Urinary bladder (tissue), 4 donors: ENCODE data around the gene MRPL10. TPM values are rescaled to one million over a fixed set of nuclear protein-coding genes. Genes with fewer than 3 reads are reported as not detected.
A peak's percentile ranks its signal among the peaks of the same experiment; 100 is the strongest.

Experiments
- DNase-seq: peaks from one replicate; pipeline ENCODE4 v3.0.0-alpha.2; 2015; ENCODE audit errors: extremely low spot score
- H3K27ac ChIP-seq: one replicate; pipeline ENCODE4 v1.5.1; 2013; ENCODE audit warnings: low read depth, mild to moderate bottlenecking, moderate library complexity
- H3K36me3 ChIP-seq: one replicate; pipeline ENCODE4 v1.6.1; 2013; ENCODE audit warnings: mild to moderate bottlenecking, moderate library complexity; ENCODE audit not compliant: insufficient read depth
- H3K4me1 ChIP-seq: one replicate; pipeline ENCODE4 v1.6.1; 2013; ENCODE audit warnings: mild to moderate bottlenecking, moderate library complexity; ENCODE audit not compliant: insufficient read depth
- H3K4me3 ChIP-seq: one replicate; pipeline ENCODE4 v1.5.1; 2013; ENCODE audit warnings: low read depth, low read length
- WGBS: extraction: QIAGEN DNeasy Blood & Tissue Kit; methylation state at CpG from one replicate; pipeline ENCODE4 v1.1.7; 2013; 5-methylcytosine and 5-hydroxymethylcytosine counted together
- polyA plus RNA-seq: library from polyadenylated mRNA; stranded (reverse); fragments of 200-250 nt; gene quantifications from one replicate; pipeline ENCODE4 v1.2.3, GENCODE V29; 2013
- total RNA-seq: library from RNA; depleted of rRNA; stranded (reverse); fragments of >200 nt; gene quantifications from one replicate; pipeline ENCODE4 v1.2.3, GENCODE V29; 2014
- donor health status: healthy with polysubstance abuse.
- donor health status: healthy.

The MRPL10 gene
- 8.5 TPM for total RNA-seq
- polyA plus RNA-seq: 80.9 TPM

DNA sequence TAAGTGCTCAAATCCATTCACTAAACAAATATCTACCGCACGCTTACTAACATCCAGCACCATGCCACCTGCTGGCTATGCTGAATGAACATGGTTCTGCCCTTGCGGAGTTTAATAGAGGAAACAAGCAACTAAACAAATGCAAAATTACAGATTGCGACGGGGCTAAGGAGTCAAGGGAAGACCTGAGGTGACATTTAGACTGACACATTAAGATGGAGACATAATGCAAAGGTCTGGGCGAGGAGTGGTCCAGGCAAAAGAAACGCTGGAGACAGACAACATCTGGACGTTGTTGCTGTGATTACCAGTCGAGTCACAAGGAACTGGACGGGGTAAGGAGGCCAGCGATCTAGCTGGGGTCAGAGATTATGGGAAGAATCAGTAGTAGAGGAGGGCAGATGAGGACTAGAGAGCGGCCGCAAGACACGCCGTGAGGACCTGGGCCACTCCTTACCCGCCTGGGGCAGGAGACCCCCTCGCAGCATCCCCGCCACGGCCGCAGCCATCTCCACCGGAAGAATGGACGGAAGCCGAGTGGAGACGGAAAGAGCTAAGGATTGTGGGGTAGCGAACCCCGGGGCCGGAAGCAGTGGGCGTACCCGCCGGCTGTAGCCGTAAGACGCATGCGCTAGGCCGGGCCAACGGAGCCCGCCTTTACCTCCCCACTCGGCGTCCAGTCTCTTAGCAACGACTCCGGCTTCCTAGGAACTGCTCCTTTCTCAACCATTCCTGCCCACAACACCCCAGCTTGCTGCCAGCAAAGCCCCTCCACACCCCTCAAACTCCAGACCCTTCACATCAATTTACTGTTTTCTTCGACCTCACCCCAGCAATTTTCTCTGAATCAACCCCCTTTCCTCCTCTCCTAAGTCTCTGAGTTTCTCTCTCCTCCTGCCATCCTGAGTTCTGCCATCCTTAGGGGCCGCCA, at the start of gene MRPL10, which contains the start of gene LRRC46:
Gene MRPL10 (minus strand): TSS at position 539 of the 931 bp plus-strand sequence. CDS start 30 bp downstream, at position 509.
Gene LRRC46 (plus strand): TSS at position 668 of the 931 bp plus-strand sequence. CDS start 320 bp downstream, outside the sequence.
- Histone ChIP-seq H3K4me1 (no peaks in the 10 kb centered on the region), H3K4me3 (peak within 1 kb of the TSS; percentile 51), H3K27ac (peak within 1 kb of the TSS; percentile 43), H3K36me3 (peaks cover 8% of the 10 kb centered on the region)
- DNase-seq: peak; percentile 91
- under 1% methylated on average over 42 of the region's 42 CpGs for WGBS

DNA sequence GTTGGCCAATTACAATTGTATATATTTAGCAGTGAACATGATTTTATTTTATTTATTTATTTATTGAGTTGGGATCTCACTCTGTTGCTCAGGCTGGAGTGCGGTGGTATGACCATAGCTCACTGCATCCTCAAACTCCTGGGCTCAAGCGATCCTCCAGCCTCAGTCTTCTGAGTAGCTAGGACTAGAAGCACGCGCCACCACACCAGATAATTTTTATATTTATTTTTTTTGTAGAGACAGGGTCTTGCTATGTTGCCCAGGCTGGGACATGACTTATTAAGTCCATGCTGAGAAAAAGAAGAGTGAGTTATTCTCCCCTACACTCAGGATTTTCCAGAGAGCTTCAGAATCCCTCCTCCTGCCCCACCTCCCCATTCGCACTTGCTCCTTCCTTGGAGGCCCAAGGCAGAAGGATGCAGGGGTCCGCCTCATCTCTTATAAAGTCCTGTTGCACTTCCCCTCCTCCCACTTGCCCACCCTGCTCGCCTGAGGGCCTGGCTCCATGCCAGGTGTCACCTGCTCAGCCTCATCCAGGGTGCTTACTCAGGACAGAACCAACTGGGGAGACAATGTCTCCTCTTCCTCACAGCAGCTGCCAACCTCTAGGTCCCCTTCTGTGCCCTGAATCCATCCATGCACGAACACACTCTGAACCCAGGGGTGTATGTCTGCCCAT, 48.6 kb upstream of the MRPL10 start:
- H3K4me3 ChIP-seq: no peak overlapping the region
- no peak overlapping the region for H3K27ac ChIP-seq
- WGBS: 83% methylated on average over 8 of the region's 8 CpGs
- H3K4me1 ChIP-seq: peaks cover 2% of the 10 kb centered on the region
- no peak for DNase-seq
- no peaks in the 10 kb centered on the region for H3K36me3 ChIP-seq

DNA sequence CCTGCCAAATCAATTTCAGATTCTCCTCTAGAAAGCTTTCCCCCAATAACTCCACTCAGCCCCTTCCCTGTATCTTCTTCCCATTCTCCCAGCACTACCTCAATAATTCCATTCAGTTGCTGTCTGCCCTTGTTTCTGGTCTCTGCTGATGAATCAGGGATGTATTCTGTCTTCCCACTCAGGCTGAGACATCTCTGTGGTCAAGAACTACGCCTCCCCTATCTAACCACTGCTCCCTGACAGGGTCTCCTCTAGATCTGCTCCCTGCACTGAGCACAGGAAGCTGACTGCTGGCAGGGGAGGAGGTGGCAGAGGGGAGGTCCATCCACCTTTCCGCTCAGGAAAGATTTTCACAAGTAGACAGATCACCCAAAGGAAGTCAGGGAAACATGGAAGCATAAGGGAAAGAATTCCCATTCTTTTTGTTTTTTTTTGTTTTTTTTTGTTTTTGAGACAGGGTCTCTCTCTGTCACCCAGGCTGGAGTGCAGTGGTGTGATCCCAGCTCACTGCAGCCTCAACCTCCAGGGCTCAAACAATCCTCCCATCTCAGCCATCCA, 47.8 kb upstream of the MRPL10 start:
- H3K4me3 ChIP-seq: no peak overlapping the region
- WGBS: 56% methylated on average over 2 of the region's 2 CpGs
- DNase-seq: no peak
- peaks cover 2% of the 10 kb centered on the region for H3K4me1 ChIP-seq
- H3K27ac ChIP-seq: no peak overlapping the region
- H3K36me3 ChIP-seq: no peaks in the 10 kb centered on the region

DNA sequence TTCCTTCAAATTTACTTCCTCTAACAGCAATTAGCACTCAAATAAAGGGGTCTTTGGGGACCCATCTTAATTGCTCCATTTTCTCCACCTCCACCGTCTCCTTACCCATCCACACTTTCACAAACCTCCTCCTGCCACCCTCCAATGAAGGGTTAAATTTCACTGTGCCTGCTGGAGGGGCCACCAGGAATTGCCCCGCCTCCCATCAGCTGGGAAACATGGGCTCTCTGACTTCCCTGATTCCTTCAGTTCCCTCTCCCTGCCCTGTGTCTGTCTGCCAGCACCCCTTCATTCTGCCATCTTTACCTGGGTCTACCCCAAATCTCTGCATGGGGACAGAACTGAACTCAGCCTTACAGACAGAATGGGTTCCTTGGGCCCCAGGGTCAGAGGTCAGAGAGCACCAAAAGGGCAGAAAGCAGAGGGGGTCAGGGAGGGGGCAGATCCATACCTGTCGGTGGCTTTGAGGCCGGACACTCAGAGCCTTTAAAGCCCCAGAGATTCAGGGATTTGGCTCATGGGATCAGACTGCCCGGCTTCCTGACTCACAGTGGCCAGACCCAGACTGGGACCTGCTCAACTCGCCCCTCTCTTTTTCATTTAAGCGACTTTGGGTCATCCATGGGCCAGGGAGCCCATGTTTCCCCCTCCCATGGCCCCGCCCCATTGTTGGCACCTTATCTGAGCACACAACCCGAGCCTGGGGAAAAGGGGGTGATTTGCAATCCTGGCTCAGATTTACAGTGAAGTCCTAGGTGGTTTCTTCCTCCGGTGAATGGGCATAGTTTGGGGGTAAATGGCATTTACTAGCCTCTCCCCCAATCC, 47.1 kb upstream of the MRPL10 start:
- 49% methylated on average over 10 of the region's 10 CpGs for WGBS
- no peak for DNase-seq
- no peaks in the 10 kb centered on the region for H3K36me3 ChIP-seq
- H3K4me3 ChIP-seq: no peak overlapping the region
- H3K4me1 ChIP-seq: peaks cover 2% of the 10 kb centered on the region
- no peak overlapping the region for H3K27ac ChIP-seq

DNA sequence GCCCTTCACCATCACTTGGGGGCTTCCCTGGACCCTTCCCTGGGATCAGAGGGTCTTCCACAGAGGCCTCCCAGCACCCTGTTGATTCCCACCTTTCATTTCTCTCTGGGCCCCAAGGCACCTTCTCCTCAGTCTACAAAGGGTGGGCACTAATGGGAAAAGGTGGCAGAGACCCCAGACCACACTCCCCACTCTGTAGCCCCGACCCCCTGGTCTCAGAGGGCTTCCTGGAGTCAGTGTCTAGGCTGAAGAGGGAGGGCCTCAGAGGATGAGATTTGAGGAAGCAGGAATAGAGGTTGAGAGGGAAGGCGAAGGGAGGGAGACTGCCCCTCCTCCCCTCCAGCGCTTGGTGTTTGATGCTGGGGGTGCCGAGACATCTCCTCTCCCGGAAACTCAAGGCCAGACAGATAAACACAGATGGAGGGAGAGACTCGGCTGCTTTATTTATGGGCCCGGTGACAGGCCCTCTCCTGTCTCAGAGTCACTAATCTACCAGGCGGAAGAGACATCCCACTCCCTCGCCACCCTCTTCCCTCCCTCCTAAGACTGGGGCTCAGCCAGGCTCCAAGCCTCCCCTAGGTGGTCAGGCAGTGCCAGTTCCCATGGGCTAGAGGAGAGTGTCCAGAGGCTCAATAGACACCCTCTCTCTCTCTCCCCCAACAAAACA, 46.2 kb upstream of the MRPL10 start:
- Histone ChIP-seq H3K4me1 (no peaks in the 10 kb centered on the region), H3K27ac (no peak overlapping the region), H3K36me3 (no peaks in the 10 kb centered on the region), H3K4me3 (no peak overlapping the region)
- 27% methylated on average over 9 of the region's 9 CpGs for WGBS
- no peak for DNase-seq

DNA sequence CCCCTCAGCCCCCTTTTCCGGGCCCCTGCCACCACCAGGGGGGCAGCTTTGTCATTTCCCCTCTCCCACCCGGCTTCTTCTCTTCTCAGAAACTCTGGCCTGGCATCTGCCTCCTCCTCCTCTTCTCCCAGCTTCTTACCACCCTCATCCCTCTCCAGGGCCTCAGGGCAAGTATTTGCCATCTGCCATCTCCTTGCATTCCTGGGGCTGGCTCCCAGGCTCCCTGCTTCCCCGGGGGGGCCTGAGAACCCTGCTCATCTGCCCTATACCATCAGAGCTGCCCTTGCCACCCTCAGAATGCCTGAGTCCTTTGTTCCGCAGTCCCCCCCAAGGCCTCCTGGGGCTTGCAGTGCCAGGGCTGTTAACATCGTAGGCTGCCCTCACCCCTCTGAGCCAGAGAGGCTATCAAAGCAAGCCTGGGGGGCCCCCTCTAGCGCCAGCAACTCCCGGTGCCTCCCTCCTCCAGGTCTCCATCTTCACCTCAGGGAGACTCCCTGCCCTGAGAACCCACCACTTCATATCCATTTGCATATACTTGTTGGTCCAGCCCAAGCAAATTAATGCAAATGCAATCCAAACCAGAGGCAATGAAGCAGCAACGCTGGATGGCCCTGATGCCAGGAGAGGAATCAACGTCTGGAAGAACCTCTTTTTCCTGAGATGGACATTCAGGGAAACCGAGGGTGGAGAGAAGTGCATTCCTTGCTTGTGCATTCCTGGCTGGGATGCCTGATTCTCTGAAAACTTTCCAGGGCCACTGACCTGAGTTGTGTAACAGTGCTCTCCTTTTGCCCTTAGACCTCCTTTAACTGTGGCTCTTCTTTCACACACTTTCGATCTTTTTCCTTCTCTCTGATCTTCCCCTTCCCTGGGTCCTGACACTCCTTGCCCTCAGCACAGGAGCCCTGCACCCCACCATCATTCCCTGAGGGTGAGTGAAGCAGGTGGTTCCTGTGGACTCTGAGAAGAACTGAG, 44.0 kb upstream of the MRPL10 start:
- DNase-seq: no peak
- WGBS: 54% methylated on average over 11 of the region's 11 CpGs
- Histone ChIP-seq H3K4me3 (no peak overlapping the region), H3K27ac (no peak overlapping the region), H3K4me1 (no peaks in the 10 kb centered on the region), H3K36me3 (no peaks in the 10 kb centered on the region)

DNA sequence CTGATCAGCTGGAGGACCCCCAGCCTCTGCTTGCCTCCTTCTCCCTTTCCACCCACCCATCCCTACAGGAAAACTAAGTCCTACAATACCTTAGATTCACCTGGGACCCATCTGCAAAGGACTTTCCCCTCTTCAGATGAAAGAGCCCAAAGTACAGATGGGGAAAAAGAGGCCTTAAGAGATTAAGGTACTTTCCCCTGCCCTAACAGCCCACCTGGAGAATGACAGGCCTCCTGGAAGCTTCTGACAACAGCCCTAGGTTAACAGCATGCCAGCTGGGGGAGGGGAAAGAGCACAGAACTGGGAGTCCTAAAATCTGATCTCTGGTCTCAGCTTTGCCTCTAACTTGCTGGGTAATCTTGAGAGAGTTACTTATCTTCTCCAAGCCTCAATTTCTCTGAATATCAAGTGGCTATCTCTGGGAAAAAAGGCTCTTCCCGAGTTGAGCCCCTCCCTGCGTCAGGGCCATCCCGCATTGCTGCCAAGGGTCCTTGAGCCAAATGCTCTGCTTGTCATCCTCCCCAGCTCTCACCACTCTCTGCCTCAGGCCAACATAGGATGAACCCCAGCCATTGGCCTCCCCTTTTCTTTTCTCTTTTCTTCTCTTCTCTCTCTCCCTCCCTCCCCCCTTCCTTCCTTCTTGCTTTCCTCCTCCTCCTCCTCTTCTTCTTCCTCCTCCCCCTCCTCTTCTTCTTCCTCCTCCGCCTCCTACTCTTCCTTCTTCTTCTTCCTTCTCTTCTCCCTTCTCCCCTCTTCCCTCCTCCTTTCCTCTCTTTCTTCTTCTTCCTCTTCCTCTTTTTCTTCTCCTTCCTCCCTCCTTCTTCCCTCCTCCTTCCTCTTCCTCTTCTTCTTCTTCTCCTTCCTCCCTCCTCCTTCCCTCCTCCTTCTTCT, 42.1 kb upstream of the MRPL10 start:
- DNase-seq: no peak
- Histone ChIP-seq H3K36me3 (no peaks in the 10 kb centered on the region), H3K27ac (no peak overlapping the region), H3K4me3 (no peak overlapping the region), H3K4me1 (no peaks in the 10 kb centered on the region)
- 53% methylated on average over 4 of the region's 4 CpGs for WGBS

DNA sequence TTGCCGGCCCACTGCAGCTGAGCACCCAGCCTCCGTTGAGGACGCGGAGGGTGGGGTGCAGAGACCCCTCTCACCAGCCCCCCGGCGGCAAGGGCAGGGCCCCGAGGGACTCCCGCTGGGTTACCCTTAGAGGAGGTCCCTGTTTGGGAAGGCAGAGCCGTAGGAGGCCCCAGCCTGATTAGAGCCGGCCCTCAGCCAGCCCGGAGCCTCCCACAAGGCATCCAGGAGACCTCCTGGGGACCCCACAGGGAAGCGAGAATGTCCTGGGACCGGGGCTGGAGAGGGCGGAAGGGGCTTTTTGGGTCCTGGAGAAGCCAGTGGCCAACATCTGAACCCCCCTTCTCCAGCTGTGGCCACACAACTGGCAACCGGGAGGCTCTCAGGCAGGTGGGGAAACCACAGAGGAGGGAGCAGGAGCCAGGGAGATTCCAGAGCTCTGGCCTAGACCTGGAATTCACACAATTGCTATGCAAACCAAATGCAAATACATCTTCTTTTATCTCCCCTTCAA, 41.4 kb upstream of the MRPL10 start:
- Histone ChIP-seq H3K36me3 (no peaks in the 10 kb centered on the region), H3K27ac (no peak overlapping the region), H3K4me1 (no peaks in the 10 kb centered on the region), H3K4me3 (no peak overlapping the region)
- no peak for DNase-seq
- 23% methylated on average over 15 of the region's 15 CpGs for WGBS

DNA sequence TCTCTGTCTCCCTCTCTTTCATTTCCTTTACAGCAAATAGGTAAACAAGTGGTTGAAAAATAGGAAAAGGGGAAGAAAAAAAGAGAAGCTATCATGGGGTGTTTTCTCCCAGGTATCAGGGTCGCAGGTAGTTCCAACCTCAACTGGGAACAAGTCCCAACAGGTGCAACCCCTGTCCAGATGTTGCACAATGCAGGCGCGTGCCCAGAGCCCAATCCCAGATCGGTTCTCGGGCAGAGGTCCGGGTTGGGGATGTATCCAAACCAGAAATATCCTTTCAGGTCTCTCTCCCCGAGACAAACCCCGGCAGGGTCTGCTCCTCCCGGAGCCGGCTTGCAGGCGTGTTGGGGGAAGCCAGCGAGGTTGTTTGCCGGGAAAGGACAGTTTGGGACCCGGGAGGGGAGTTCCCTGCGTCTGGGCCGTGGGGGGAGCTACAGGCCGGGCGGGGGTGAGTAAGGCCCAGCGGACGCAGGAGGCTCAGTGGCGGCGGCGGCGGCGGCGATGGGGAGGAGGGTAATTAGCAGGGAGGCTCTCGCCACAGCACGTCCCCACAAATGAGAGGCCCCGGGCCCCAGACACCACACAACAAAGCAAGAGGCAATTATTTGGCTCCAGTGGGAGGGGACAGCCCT, 40.8 kb upstream of the MRPL10 start:
- Histone ChIP-seq H3K36me3 (no peaks in the 10 kb centered on the region), H3K4me3 (no peak overlapping the region), H3K27ac (no peak overlapping the region), H3K4me1 (no peaks in the 10 kb centered on the region)
- DNase-seq: no peak
- WGBS: 17% methylated on average over 29 of the region's 29 CpGs

DNA sequence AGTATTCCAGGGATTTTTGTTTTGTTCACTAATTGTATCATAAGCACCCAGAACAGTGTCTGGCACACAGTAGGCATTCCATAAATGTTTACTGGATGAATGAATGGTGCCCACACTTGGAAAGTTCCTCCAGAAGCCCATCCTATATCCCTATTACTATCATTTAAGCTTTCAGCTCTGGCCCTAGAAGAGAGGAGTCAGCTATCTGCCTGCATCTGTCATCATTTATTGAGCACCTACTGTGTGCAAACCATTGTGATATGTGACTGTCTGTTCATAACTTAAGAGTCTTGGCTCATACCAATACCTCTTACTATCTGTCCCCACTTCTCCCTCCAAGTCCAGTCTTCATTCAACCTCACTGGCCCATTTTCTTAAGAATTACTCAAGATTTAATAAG, 39.7 kb upstream of the MRPL10 start:
- Histone ChIP-seq H3K36me3 (no peaks in the 10 kb centered on the region), H3K4me3 (no peak overlapping the region), H3K27ac (no peak overlapping the region), H3K4me1 (no peaks in the 10 kb centered on the region)
- no peak for DNase-seq

DNA sequence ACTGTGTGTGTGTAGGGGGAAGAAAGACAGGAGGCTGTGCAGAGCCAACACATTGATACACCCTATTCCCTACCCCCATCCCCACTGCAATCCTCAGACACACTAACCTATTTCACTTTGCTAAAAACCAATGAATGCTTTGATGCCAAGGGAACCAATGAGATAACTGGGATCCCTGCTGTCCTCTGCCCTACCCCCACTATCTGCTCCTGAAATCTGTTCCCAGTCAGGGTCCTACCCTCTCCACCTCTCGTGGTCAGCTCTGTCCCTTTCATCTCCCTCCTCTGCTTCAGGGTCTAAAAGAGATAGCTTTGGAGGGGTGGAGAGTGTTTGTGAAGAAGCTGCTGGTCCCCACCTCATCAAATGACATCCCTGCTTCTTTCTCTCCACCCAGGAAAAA, 38.7 kb upstream of the MRPL10 start:
- no peak for DNase-seq
- no peaks in the 10 kb centered on the region for H3K4me1 ChIP-seq
- 24% methylated on average over 1 of the region's 1 CpG for WGBS

More for the DNA sequence above, 38.7 kb upstream of the MRPL10 start:
- no peak overlapping the region for H3K4me3 ChIP-seq
- H3K27ac ChIP-seq: no peak overlapping the region
- H3K36me3 ChIP-seq: no peaks in the 10 kb centered on the region
